GM13977 (cell line): ENCODE data around the gene IRGQ.

ENCODE experiments used
- DNase-seq: peaks from one replicate; pipeline ENCODE4 v3.0.0; 2012; ENCODE audit warnings: low spot score
- CTCF ChIP-seq: IDR thresholded peaks from 2 replicates; pipeline ENCODE4 v1.5.1; 2012; ENCODE audit warnings: mild to moderate bottlenecking, control low read depth; ENCODE audit not compliant: insufficient read depth; ENCODE audit errors: extremely low read depth, missing control alignments
- in situ Hi-C: fragments of 300-500 bp; cut with MboI; formaldehyde crosslinking; loops from one replicate; pipeline ENCODE4 v1.12.0; 2022; ENCODE audit warnings: low sequenced_read_pairs, low pct_unique_long_range_greater_than_20kb, mixed read lengths, inconsistent platforms; ENCODE audit not compliant: unreplicated experiment

IRGQ gene, protein sequence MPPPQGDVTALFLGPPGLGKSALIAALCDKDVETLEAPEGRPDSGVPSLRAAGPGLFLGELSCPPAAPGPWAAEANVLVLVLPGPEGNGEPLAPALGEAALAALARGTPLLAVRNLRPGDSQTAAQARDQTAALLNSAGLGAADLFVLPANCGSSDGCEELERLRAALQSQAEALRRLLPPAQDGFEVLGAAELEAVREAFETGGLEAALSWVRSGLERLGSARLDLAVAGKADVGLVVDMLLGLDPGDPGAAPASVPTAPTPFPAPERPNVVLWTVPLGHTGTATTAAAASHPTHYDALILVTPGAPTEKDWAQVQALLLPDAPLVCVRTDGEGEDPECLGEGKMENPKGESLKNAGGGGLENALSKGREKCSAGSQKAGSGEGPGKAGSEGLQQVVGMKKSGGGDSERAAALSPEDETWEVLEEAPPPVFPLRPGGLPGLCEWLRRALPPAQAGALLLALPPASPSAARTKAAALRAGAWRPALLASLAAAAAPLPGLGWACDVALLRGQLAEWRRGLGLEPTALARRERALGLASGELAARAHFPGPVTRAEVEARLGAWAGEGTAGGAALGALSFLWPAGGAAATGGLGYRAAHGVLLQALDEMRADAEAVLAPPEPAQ

GRCh38 chr19:43595999-43596841 is at the start of gene IRGQ, which contains the start of gene ZNF576:
IRGQ (minus strand) TSS chr19:43596134; CDS start chr19:43595338, 796 bp downstream.
ZNF576 (plus strand) TSS chr19:43596595; CDS start chr19:43597109, 514 bp downstream.
- peak; percentile 99 for DNase-seq
- TF ChIP-seq CTCF, result peak; percentile 12
- in situ Hi-C loops, result no loop called here

- in situ Hi-C loops, result no loop called here
- DNase-seq, result no peak
- TF ChIP-seq CTCF, result no peak
Observed at GRCh38 chr19:43644181-43644580, 48.2 kb upstream of the IRGQ start.

DNA sequence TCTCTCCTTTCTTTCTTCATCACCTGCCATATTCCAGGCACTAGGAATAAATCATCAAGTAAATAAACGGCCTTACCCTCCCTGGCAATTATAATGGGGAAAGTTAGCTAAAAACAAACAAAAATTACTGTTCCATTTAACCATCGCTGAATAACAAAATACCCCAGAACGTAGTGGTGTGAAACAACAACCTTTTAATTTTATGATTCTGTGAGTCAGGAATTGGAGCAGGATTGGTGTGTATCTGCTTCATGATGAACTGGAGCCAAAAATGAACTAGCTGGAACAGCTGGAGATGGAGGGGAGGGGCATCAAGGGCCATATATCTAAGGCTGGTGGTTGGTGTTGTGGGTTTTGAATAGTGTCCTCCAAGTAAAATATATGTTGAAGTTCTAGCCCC is 47.4 kb upstream of the IRGQ start:
- in situ Hi-C loops, result no loop called here
- no peak for TF ChIP-seq CTCF
- no peak for DNase-seq

- TF ChIP-seq CTCF, result no peak
Observed at GRCh38 chr19:43642531-43642930, 46.6 kb upstream of the IRGQ start.

DNA sequence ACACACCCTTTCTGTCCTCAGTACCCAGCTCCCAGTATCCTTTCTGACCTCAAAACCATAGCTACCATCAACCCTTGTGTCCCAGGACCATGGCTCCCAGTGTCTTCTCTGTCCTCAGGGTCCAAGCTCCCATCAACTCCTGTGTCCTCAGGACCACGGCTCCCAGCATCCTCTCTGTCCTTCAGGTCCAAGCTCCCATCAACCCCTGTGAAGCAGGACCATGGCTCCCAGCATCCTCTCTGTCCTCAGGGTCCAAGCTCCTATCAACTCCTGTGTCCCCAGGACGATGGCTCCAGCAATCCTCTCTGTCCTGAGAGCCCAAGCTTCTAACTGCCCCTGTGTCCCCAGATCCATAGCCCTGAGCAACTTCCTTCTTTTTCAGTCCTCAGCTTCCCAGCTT is 45.4 kb upstream of the IRGQ start:
- no peak for TF ChIP-seq CTCF
- in situ Hi-C loops, result no loop called here
- no peak for DNase-seq

More at GRCh38 chr19:43642531-43642930, 46.6 kb upstream of the IRGQ start:
- in situ Hi-C loops, result no loop called here
- no peak for DNase-seq

- TF ChIP-seq CTCF, result no peak
- in situ Hi-C loops, result no loop called here
- DNase-seq, result no peak
Observed at GRCh38 chr19:43640424-43640757, 44.5 kb upstream of the IRGQ start.
